KG1 (cell line): ENCODE data around the gene ITGB2.

Experiments used
- DNase-seq: peaks from one replicate; lab custom pipeline; 2025; lab: John Stamatoyannopoulos, UW

ITGB2 gene

DNA sequence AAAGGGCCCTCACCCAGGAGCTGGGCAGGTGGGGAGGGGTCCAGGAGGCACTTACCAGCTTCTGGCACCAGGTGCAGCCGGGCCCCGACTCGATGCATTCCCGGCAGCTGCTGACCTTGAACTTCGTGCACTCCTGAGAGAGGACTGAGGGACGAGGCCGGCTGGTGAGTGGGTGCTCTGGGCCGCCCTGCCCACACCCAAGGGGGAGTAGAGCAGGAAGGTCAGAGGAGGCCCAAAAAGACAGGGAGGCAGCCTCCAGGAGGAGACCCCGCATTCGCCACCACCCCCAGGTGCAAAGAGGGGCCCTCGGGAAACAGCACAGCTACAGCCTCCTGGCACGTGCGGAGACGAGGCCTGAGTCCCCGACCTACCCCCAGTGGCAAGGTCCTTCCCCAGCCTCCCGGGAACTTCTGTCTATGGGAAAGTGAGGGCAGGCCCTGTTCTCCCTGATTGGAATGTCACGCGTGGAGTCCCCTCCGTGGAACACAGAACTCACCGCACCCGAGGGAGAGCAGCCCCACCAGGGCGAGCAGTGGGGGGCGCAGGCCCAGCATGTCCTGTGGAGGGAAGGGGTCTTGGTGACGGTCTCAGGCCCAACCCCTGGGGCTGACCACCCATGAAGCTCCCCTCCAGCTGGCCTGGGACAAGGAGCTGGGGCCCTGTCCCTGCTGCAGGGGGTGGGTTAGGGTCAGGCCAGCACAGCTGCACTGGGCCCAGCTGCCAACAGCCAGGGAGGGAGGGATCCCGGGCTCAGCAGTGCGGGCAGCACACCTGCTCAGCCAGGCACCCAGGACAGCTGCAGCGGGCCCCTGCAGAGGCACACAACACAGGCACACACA, 10.3 kb downstream of the ITGB2 start:
- DNase-seq = no peak

DNA sequence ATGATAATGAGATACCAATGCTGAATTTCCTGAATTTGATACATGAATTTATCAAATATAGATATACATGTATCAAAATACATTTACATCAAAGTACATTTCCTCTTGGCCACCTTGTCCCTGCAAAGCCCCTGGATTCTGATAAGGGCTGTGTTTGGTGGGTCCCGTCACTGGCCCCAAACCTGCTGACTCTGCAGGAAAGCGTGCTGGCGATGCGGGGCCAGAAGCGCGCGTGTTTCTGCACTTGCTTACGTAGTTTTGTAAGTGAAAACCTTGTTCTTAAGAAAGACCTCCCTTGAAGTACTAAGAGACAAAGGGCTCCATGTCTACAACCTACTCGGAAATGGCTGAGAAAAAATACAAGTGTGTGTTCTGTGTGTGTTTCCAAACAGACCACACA, 11.0 kb downstream of the ITGB2 start:
- no peak for DNase-seq

DNA sequence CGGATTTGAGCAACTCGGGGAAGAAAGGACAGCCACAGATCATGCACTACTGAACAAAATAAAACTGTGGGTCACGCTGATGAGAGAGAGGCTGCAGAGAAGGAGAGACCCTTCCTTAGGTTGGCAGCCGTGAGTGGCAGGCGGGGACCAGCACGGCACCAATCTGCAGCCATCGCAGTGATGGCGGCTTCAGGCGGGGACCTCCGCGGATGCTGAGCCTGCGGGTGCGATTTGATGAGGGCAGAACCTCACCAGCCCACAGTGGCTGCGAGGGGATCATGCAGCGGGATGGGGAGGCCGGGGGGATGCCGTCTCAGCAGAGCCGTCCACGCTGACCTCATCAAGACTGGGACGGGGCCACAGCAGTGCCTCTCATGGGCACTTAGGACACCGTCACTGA, 11.8 kb downstream of the ITGB2 start:
- DNase-seq = no peak

DNA sequence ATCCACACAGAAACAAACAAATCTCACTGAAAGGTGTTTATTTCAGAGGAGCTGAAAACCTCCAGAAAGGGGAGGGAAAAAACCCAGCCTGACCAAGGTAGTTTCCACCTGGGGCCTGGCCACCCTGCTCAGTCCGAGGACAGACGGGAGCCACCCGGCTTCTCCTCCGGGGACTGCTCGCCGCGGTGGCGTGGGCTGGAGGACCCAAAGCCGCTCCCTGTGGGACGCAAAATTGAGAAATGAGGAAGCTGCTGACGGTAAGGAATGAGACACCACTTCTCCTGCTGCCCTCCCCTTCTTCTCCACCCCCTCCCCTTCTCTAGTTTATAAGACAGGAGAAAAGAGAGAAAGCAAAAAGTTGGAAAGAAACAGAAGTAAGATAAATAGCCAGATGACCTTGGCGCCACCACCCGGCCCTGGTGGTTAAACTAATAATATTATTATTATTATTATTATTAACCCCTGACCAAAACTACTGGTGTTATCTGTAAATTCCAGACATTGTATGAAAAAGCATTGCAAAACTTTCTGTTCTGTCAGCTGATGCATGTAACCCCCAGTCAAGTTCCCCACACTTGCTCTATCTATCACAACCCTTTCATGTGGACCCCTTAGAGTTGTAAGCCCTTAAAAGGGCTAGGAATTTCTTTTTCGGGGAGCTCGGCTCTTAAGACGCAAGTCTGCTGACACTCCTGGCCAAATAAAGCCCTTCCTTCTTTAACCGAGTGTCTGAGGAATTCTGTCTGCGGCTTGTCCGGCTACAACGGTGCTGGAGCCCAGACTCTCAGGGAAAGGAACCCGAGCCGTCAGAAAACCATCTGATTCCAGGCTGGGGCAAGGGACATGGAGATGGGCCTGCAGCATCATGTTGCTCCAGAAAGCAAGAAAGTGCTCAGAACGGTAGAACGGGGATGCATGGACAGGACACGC, 12.5 kb downstream of the ITGB2 start:
- DNase-seq = no peak

DNA sequence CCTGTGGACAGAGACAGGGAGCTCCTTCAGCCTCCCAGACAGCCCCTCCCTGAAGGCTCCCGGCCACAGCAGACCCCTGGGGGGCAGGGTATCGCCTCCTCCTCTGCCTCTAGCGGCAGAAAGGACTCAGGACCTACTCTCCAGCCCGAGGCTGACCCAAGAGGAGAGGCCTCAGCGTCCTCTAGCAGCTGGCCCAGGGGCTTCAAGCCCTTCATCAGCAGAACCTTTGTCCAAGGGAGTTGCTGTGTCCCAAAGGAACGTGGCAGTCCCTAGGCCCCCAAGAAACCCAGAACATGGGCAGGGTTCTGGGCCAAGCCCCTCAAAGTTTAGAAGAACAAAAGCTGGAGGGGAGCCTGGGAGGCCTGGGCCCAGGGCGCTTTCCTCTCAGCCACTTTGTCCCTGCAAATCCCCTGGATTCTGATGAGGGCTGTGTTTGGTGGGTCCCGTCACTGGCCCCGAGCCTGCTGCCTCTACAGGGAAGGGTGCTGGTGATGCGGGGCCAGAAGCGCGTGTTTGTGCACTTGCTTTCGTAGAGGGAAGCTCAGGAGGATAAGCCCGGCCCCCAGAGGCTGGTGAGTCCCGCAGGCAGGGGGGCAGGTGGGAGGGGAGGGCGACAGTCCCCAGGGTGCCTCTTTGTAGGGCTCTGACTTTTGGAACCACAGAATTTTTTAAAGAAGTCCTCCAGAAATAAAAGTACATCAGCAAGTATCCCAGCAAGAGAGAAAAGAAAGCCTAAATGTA, 13.3 kb downstream of the ITGB2 start:
- no peak for DNase-seq

DNA sequence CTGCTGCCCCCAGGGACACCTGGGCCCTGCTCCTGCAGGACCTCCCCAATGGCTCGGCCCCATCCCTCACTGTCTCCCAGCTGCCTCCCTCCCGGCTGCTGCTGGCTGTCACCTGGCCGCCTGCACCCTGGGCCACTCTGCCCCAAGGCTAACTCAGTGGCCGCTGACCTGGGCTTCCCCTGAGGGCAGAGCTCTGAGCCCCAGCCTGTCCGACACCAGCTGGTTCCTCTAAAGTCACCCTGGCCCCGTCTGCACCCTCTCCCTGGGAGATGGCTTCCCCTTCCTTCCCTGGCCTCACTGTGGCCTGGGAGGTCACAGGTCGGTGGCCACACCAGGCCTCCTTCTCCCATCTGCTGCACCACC, 15.0 kb downstream of the ITGB2 start:
- no peak for DNase-seq

DNA sequence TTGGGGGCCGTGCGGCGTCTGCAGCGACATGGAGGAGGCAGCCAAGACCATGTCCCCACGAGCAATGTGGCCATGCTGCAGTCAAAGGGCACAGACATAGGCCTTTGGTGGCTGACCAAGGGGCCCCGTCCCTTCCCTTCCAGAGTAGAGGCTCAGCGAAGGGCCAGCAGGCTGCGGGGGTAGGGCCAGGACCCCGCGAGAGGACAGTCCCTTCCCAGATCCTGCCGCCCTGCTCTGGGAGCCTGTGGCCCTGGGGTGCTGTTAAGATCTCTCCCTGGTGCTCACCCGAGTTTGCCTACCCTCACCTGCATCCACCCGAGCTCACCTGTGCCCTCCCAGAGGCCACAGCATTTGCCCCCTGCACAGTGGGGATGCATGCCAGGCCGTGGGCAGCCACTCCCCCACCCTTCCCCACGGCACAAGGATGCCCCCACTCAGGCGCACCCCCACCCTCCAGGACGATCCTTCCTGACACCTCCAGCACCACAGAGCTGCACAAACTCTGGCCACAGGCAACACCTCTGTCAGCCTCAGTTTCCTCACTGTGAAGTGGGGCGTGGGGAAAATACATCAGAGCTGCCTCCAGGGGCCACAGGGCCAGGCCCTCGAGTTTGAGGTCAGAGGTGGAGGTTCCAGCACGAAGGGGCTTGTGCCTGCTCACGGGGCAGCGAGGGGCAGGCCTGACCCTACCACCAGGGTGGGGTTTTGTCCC, 15.5 kb downstream of the ITGB2 start:
- no peak for DNase-seq

DNA sequence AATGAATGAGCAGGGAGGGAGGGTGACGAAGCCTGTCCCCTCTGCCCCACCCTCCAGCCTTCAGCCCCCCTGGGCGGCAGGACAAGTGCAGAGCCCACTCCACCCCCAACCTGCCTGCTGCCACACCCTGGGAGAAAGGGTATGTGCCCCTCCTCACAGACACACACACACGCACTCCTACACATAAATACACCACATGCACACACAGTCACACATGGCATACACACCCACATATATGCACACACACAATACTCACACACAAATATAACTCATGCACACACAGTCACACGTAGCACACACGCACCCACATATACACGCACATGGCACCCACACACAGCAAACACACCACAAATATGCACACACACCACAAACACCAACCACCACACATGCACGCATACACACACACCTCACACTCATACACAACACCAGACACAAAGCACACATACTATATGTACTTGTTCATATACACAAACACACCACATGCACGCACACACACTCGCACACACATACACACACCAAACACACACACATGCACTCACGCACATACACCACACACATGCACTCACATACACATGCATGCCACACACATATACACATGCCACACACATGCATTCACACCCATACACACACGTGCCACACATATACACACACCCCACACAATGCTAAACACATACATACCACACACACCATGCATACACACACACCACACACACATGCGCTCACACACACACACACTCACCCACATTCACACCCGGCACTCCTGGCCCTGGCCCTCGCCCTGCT, 16.4 kb downstream of the ITGB2 start:
- DNase-seq = no peak

DNA sequence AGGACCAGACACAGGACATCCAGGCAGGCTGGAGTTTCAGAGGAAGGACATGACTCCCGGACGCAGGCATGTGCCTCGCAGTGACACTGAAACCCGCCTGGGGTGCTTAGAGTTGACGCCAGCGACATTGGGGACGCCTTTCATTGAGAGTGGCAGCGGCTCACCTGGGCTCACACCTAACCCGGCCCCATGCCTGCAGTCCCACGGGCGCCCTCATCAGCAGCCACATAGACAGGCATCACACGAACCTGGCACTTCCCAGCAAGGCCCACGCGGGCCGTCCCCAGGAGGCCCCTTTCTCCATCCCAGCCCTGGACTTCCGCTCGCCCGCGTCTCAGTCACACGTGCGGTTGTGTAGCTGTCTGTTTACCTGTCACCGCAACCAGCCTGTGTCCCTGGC, 17.0 kb downstream of the ITGB2 start:
- DNase-seq = no peak

DNA sequence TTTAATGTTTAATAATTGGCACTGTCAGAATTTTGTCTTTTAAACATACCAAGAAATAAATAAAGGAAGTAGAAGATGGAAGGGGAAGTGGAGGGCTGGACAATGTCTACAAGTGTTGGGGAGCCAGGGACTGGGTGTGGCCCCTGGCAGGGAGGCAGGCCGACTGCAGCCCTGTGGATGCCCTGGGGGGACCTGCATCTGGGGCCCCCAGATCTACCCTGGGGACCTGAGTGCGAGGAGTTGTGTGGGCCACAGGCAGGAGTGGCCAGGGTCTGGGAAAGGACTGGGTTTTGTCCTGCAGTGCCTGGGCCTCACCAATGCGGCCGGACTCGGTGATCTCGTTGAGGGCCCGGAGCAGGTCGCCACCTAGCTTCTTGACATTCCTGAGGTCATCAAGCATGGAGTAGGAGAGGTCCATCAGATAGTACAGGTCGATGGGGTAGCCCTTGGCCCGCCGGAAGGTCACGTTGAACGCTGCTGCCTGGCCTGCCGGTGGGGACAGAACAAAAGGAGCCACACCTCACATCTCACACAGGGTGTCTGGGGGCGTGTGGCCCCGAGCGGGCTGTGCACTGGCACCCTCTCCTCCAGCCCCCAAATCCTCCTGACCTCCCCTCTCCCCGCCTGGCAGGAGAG, 17.5 kb downstream of the ITGB2 start:
- no peak for DNase-seq

DNA sequence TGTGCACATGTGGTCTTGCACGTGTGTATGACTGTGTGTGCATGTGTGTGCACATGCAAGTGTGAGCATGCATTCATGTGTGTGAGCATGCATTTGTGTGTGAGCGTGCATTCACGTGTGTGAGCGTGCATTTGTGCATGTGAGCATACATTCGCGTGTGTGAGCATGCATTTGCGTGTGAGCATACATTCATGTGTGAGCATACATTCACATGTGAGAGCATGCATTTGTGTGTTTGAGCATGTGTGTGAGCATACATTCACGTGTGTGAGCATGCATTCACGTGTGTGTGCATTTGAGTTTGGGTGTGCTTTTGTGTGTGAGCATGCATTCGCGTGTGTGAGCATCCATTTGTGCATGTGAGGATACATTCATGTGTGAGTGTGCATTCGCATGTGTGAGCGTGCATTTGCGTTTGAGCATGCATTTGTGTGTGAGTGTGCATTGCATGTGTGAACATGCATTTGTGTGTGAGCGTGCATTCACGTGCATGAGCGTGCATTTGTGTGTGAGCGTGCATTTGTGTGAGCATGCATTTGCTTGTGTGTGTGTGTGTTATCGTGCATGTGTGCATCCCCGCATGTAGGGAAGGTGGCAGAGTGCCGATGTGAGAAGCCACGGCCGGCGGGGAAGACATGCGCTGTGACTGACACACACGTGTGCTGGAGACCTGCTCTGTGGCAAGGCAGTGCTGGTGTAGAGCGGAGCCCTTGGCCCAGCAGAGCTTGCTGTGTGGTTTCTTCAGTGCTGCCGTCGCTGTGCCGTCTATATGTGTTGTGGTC, 18.2 kb downstream of the ITGB2 start:
- no peak for DNase-seq

DNA sequence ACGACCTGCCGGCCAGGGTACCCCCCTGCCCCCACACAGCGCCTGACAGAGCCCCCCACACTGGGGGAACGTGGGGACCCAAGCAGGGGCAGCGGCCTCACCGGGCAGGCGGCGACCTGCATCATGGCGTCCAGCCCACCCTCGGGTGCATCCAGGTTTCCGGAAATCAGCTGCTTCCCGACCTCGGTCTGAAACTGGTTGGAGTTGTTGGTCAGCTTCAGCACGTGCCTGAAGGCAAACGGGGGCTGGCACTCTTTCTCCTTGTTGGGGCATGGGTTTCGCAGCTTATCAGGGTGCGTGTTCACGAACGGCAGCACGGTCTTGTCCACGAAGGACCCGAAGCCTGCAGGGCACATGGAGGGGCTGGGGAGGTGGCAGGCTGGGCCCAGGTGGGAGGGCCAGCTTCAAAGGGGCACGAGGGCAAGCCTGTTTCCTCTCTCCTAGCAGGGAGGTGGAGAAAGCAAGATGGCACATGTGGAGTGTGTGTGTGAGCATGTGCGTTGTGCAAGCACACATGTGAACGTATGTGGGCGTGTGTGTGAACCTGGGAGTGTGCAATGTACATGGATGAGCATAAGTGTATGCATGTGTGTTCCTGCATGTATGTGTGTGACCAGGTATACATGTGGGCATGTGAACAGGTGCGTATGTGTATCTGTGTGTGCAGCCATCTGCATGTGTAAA, 19.2 kb downstream of the ITGB2 start:
- no peak for DNase-seq

DNA sequence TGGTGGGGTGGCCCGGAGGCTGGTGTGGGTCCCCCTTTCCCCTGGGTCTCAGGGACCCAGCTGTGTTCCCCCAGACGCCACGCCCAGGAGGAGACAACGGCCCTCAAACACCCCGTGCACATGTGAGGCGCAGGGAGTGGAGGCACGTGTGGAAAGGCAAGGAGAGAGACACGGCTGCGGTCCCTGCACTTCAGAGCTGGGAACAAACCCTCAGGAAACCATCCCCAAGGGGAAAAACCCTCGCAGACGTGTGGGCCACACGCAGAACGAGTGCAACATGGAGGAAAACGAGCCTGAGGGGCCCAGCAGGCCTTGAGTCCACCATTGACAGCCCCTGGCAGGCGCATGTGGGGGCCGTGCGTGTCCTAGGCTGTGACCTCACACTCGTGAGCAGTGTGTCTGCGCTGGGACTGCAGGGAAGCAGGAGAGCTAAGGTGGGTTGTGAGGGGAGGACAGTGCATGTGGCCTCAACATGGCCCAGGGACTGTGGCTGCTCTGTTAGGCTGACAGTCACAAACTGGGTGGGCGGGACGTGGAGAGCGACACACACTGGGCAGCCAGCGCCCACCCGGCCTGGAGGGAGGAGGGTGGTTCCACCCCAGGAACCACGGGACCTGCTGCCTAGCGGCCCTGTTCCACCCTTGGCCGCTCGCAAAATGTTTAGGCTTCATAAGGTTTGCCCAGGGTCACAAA, 20.0 kb downstream of the ITGB2 start:
- no peak for DNase-seq

DNA sequence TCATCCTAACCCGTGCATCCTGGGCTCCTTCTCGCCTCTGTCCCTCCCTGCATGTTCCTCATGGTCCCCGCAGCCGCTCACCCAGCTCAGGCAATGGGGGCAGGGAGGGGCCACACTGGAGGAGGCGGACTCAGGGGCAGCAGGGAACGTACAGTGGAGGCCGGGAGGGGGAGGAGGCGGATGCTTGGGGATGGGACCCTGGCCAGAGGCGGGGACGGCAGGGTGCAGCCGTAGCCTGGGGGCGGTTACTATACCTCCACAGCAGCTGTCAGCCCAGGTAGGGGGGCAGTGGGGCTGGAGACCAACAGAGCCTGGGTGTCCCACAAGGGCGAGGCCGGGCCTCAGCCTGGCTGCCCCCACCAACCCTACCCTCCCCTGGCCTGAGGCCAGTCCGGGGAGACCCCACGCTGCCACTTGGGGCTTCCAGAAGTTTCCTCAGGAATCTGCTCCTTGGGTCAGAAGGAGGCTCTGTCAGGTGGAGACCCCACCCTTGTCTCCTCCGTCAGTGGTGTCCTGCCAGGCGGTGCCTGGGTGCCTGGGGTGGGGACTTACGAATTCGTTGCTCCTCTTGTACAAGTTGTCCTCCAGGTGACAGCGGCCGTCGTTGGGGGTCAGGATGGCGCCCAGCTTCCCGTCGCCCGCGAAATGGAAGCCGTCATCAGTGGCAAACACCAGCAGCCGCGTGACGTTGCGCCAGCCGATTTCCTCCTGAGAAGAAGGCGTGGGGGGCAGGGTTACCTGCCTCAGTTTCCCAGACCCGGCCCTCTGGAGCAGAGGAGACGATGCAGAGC, 20.7 kb downstream of the ITGB2 start:
- DNase-seq = no peak

DNA sequence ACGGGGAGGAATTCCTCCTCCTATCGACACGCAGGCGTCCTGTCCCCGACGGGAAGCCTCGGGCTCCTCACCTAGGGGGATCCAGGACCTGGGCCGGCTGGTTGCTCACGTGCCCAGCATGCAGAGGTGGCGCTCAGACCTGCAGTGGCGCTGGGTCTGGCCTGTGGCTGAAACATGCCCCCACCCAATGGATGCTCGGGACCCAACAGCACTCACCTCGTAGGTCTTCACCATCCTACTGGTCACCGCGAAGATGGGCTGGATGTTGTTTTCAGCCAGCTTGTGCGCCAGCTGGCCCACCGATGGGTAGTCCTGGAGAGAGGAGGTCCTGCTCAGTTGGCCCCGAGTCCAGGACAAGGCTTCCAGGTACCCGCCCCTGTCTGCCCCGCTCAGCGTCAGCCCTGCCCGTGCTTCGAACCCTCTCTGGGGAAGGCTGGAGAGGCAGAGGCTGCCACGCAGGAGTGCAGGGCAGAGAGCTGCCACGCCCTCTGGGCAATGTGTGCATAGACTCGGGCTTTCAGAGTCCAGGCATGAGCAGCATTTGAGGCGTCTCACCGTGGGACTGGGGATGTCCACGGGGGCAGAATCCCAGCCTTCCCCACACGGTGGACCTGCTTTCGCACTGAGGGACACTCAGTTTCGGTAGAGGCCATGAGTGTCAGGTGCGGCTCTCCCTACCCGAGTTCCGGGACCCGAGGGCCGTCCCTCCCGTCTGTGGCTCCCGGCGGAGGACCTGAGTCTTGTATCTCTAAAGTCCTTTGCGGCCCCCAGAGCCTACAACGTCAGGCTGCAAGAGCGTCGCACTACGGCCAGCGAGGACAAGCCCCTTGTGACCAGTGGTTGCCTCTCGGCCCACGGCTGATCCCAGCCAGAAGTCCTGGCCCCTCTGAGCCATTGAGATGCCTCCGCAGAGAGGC, 21.6 kb downstream of the ITGB2 start:
- no peak for DNase-seq

DNA sequence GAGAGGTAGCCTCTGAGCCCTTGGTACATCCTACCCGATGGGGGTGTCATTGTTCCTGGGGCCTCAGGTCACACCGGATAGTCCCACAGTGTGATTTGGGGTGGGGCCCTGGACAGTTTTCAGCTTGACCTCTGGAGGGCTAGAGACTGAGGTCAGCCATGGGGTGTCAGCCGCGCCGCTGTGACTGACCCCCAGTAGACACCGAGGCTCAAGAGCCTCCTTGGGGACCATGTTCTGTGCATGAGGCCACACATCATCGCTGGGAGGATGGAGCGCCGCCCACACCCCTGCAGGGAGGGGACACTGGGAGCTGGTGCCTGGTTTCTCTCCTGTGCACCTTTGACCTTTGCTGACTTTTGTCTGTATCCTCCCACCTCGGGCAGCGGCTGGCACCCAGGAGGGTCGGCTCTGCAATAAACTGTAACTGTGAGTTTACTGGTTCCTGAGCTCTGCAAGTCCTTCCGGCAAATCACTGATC, 22.6 kb downstream of the ITGB2 start:
- no peak for DNase-seq
